NOMO-1 treated with dmso at 0.1 percent for 144 hours (cell line): Measurements from ENCODE around the gene DNPEP.
"Not testable (repeated sequence)": the region's sequence is repeated elsewhere in the genome, so short reads cannot be mapped to it uniquely, and the experiment has no call there.

Source experiments
- DNase-seq: peaks from one replicate; lab custom pipeline; 2025; ENCODE audit not compliant: unreplicated experiment; lab: John Stamatoyannopoulos, UW

Gene DNPEP

DNA sequence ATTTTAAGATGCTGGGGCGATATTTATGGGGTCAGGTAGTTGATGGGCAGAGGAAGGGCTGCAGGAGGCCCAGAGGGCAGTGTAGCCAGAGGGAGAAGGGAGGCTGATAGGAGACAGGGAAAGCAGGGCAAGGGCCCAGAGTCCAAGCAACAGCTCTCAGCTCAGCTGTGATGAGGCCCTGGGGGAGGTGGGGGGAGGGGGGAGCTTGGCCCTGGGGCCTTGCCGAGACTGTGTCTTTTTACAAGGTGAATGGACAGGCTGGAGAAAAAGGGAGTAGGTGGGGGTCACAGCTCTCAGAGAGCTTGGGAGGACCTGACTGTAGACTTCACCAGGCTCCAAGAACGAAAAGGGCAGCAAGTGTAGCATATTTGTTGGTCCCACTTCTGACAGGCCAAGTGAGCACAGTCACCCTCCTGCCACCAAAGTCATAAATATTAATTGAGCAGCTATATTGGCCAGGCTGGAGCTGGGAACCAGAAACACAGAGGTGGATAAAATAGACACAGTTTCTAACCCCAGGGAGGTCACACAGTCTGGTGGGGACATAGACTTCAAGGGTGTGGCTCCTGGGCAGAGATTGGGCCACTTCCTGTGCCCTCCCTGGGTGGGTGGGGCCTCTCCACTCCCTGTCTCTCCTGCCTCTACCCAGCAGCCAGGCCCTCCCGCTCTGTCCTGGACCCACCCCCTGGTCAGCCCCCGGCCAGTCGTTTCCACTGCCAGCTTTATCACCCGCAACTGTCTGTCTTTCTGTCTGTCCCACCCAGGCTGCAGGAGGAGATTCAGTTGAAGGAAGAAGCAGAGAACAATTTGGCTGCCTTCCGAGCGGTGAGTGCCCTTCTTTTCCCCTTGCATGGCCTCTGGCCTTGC lies 31.9 kb upstream of the DNPEP start:
- peak; percentile 90 for DNase-seq

DNA sequence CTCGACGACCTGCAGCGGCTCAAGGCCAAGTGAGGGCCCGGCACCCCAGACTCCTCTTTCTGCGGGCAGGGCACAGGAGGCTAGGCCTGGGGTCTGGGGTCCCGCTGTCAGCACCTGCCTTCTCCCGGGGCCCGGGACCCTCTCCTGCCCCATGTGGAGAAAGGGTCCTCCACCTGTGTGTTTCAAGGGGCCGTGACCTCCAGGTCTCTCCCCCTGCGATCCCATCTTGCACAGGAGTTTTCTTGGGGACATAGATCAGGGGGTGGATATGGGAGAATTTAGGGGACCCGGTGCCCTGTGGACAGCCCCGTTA lies 31.3 kb upstream of the DNPEP start:
- no peak for DNase-seq

DNA sequence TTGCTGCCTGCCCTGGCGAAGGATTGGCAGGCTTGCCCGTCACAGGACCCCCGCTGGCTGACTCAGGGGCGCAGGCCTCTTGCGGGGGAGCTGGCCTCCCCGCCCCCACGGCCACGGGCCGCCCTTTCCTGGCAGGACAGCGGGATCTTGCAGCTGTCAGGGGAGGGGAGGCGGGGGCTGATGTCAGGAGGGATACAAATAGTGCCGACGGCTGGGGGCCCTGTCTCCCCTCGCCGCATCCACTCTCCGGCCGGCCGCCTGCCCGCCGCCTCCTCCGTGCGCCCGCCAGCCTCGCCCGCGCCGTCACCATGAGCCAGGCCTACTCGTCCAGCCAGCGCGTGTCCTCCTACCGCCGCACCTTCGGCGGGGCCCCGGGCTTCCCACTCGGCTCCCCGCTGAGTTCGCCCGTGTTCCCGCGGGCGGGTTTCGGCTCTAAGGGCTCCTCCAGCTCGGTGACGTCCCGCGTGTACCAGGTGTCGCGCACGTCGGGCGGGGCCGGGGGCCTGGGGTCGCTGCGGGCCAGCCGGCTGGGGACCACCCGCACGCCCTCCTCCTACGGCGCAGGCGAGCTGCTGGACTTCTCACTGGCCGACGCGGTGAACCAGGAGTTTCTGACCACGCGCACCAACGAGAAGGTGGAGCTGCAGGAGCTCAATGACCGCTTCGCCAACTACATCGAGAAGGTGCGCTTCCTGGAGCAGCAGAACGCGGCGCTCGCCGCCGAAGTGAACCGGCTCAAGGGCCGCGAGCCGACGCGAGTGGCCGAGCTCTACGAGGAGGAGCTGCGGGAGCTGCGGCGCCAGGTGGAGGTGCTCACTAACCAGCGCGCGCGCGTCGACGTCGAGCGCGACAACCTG lies 30.7 kb upstream of the DNPEP start, which contains the start of gene DES:
Gene DES, plus strand, starts transcription at position 223 of the 857 bp plus-strand sequence. Its CDS starts 86 bp downstream, at position 309.
- DNase-seq, result no peak

GRCh38 chr2:219417374-219417773 lies 29.7 kb upstream of the DNPEP start:
- no peak for DNase-seq

GRCh38 chr2:219416938-219417337 lies 29.2 kb upstream of the DNPEP start:
- DNase-seq, result no peak

DNA sequence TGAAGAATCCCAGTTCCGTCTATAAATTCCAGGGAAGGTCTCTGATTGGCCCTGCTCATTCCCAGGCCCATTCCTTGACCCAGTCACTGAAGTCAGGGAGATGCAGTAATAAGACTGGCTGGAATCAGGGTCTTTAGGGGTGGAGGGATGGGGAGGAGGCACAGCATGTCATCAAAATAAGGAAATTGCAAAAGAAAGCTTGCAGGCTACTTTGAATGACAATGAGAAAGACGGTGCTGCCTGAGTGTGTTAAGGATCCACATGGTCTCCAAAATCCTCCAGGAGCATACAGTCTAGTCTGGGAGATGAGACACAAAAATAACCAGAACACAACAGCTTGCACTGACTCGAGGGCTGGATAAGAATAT lies 28.5 kb upstream of the DNPEP start:
- no peak for DNase-seq

DNA sequence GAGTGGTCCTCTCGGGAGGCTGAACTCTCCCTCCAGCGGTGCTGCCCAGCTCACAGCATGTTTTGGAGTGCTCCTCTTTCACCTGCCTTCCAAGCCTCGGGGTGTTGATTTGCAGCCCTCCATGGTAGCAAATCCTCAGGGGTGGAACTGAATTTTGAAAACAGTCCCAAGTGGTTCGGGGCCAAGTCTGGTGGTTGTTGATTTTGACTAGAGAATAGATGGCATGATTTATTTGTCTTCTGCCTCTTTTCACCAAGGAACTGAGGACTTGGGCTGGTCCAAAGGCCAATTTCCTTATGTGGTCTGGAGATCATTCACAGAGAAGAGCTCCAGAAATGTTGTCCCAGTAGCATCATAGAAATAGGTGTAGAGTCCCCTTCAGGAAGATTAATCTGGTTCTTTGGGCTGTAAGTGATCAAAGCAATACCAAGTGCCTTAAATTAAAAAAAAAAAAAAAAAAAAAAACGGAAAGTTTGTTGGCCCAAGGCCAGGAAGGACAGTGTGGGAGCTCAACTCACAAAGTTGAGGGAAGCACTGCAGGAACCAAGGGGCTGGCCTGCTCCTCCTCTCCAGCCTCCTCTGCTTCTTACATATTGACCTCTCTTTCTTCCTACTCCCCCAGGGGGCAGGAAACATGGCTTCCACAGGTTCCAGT lies 28.0 kb upstream of the DNPEP start:
- no peak for DNase-seq

DNA sequence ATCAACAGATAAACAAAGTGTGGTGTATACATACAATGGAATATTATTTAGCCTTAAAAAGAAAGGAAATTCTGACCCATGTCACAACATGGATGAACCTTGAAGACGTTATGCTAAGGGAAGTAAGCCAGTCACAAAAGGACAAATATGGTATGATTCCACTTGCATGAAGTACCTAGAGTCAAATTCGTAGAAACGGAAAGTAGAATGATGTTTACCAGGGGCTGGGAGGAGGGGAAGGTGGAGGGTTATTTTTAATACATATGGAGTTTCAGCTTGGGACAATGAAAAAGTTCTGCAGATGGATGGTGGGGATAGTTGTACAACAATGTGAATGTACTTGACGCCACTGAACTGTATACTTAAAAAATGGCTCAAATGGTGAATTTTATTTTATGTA lies 27.1 kb upstream of the DNPEP start:
- no peak for DNase-seq

DNA sequence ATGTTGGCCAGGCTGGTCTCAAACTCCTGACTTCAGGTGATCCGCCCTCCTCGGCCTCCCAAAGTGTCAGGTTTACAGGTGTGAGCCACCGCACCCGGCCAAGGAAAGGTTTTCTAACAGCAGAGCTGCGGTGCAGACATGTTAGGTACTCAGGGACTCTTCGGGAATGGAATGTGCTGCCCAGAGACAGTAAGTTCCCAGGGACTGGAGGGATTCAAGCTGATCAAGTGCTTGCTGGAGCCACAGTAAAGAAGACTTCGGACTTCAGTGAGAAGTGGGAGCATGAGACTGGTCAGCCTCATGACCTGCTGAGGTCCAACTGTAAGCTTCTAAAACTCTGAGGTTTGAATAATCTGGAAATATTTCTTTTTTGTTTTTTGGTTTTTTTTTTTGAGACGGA lies 22.7 kb upstream of the DNPEP start:
- no peak for DNase-seq

GRCh38 chr2:219409619-219410018 lies 21.9 kb upstream of the DNPEP start:
- no peak for DNase-seq

- no peak for DNase-seq
These were observed 20.9 kb upstream of the DNPEP start for GRCh38 chr2:219408631-219409030.

DNA sequence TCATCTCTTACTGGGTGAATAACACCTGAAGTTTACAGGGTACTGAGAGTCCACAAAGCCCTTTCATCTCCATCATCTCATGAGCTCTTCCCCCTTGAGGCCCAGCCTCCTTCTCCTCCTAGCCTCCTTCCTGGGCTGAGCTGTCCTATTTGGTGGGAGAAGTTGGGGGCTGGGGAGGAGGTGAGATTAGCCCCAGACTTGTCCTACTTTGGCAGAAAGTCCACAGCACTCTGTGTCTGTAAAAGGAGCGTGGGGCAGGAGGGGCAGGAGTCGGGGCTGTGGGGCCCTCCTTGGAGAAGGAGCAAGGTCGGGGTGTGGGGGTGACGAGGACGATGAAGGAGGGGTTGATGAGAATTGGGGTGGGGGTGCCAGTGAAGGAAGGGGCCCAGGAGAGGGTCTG lies 20.5 kb upstream of the DNPEP start:
- no peak for DNase-seq

GRCh38 chr2:219407343-219407742 lies 19.6 kb upstream of the DNPEP start:
- not testable (repeated sequence) for DNase-seq

DNA sequence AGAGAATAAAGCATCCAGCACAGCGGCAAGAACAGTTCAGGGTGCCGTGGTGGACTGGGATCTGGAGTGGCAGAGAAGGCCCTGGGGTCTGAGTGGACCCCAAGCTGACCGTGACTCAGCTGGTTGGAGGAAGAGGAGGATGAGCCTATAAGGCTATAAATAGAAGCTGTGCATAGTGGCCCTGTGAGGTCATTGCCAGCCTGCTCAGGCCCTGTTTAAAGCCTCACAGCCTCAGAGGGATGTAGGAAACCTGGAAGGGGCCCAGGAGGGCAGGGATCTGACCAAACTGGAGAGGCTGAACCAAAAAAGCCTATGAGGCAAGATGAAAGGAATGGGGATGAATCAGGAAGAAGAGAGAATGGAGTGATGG lies 19.1 kb upstream of the DNPEP start:
- DNase-seq, result no peak

- no peak for DNase-seq
These were observed 18.5 kb upstream of the DNPEP start for GRCh38 chr2:219405958-219406860.

DNA sequence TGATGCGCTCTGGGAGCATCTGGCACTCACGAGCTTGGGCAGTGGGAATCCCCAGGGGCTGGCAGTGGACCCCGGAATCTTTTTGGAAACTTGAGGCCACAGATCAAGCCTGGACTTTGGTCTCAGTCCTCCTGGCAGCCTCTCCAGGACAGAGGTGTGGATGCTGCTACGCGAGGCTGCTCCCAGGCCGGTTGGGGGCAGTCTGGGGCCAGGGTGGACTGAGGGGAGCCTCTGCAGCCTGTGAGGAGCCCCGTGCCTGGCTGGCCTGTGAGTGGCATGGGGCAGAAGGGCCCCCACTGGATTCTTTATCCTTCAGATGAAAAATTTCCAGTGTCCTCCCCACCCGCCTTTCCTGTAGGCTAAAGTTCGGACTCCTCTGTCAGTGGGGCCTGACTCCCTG lies 17.7 kb upstream of the DNPEP start:
- DNase-seq, result no peak

- no peak for DNase-seq
These were observed 17.2 kb upstream of the DNPEP start for GRCh38 chr2:219404954-219405353.

DNA sequence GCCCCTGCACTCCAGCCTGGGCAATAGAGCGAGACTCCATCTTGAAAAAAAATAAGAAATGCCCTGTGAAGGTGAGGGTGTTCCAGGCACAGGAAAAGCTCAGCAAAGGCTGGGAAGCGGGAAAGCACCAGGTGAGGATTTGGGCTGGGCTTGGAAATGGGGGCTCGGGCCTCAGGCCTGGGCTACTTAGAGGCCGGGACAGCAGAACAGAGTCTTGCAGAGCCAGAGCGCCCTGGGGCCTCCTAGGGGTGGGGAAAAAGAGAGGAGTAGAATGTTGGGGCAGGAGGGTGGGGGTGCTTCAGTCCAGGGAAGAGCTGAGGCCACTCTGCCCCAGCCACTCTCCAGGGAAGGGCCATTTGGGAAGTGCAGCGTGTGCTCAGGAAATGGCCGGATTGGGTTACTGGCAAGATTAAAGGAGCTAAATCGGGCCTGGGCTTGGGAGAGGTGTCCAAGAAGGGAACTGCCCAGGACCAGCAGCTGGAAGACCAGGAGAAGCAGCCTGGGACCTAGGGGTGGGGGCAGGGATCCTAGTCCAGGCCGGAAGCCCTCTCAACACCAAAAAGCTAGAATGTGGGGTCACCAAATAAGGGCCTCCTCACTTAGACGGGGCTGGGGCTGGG lies 16.7 kb upstream of the DNPEP start:
- DNase-seq, result no peak

- DNase-seq, result no peak
These were observed 16.1 kb upstream of the DNPEP start for GRCh38 chr2:219403861-219404260.
